GM04504 (cell line): ENCODE measurements around the gene EML2.
"Not testable (repeated sequence)": the region's sequence is repeated elsewhere in the genome, so short reads cannot be mapped to it uniquely, and the experiment has no call there.

Experiments used
- DNase-seq: peaks from one replicate; pipeline ENCODE4 v3.0.0-alpha.2; 2012; ENCODE audit warnings: low read depth

Gene EML2, protein sequence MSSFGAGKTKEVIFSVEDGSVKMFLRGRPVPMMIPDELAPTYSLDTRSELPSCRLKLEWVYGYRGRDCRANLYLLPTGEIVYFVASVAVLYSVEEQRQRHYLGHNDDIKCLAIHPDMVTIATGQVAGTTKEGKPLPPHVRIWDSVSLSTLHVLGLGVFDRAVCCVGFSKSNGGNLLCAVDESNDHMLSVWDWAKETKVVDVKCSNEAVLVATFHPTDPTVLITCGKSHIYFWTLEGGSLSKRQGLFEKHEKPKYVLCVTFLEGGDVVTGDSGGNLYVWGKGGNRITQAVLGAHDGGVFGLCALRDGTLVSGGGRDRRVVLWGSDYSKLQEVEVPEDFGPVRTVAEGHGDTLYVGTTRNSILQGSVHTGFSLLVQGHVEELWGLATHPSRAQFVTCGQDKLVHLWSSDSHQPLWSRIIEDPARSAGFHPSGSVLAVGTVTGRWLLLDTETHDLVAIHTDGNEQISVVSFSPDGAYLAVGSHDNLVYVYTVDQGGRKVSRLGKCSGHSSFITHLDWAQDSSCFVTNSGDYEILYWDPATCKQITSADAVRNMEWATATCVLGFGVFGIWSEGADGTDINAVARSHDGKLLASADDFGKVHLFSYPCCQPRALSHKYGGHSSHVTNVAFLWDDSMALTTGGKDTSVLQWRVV

DNA sequence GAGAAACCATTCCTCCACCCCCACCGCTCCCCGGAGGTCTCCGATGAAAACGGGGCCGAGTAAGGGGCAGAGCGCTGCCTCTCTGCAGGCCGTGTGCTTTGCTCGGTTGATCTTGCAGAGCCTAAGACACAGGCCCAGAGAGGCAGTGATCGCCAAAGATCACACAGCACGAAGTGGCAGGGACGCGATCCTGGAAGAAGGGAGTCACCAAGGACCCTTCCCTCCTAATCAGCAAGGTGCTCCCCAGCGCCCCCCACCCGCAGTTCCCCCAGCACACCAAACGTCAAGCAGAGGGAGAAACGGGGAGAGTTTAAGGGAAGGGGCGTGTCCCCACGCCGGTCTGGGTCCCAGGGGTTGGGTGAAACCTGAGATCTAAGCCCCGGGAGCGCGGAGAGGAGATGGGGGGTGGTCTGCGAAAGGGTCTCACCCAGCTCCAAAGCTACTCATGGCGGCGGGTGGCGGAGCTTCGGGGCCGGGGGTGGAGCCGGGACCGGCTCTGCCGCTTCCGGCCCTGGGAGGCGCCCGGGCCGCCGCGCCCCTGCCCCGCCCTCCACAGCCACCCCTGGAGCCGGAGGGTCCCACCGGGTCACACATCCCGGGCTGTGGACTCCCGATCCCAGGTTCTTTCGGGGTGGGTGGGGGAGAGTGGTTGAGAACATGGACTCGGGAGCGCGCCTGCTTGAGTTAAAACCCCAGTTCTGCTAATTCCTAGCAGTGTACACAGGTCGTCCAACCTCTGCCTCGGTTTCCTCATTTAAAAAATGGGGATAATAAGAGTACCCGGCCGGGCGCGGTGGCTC is at the start of gene EML2:
TSS of gene EML2 (minus strand) at position 468 of the 800 bp plus-strand sequence. CDS start at position 447, 21 bp downstream.
- no peak for DNase-seq

- DNase-seq = no peak
These were observed 48.4 kb upstream of the EML2 start for GRCh38 chr19:45687599-45687998.

DNA sequence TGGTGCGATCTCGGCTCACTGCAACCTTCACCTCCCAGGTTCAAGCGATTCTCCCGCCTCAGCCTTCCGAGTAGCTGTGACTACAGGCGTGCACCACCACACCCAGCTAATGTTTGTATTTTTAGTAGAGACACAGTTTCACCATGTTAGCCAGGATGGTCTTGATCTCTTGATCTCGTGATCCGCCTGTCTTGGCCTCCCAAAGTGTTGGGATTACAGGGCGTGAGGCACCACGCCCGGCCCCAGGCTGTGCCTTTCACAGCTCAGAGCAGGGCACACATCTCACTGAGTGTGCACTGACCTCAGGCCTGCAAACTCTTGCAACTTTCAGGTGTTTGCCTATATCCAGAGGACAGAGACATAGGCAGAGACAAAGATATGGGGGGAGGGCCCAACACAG is 45.8 kb upstream of the EML2 start:
- DNase-seq = not testable (repeated sequence)

GRCh38 chr19:45682908-45683307 is 43.7 kb upstream of the EML2 start:
- DNase-seq = no peak

- DNase-seq = no peak
These were observed 42.9 kb upstream of the EML2 start for GRCh38 chr19:45682117-45682516.

DNA sequence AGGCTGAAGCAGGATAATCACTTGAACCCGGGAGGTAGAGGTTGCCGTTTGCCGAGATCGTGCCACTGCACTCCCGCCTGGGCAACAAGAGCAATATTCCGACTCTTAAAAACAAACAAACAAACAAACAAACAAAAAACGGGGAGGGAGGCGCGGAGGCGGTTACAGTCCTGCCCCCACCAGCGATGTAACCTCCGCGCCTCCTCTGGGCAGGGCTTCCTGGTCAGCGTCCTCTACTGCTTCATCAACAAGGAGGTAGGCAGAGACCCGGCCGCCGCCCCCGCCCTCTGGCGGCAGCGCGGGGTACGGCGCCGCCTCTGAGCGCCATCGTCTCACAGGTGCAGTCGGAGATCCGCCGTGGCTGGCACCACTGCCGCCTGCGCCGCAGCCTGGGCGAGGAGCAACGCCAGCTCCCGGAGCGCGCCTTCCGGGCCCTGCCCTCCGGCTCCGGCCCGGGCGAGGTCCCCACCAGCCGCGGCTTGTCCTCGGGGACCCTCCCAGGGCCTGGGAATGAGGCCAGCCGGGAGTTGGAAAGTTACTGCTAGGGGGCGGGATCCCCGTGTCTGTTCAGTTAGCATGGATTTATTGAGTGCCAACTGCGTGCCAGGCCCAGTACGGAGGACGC is 42.3 kb upstream of the EML2 start:
- DNase-seq = peak; percentile 58

- no peak for DNase-seq
These were observed 38.4 kb upstream of the EML2 start for GRCh38 chr19:45677351-45678230.

- DNase-seq = no peak
These were observed 37.7 kb upstream of the EML2 start for GRCh38 chr19:45676851-45677263.

GRCh38 chr19:45674946-45675345 is 35.7 kb upstream of the EML2 start:
- DNase-seq = no peak

DNA sequence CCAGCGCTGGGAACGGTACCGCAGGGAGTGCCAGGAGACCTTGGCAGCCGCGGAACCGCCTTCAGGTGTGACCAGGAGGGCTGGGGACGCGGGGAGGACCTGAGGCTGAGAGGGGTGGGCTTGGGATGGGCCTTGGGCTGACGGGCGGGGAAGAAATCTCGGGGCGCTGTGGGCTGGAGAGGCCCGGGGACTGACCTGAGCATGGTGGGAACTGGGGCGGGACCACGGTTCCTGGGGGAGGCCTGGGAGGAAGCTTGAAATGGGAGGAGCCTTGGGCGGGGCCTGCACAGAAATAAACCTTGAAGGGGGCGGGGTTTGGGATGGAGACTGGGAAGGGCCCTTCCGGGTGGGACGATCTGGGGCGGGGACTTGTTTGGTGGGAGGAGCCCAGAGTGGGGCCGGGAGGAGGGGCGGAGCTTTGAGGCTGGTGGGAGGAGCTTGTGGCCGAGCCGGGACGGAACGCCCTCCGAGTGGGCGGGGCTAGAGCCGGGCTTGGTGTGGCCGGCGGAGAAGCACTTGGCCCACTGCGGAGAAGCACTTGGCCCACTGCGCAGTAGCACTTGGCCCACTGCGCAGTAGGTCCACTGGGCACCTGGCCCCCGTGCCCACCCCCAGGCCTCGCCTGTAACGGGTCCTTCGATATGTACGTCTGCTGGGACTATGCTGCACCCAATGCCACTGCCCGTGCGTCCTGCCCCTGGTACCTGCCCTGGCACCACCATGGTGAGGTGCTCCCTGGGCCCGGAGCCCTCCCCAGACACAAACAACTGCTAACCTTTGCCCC is 31.7 kb upstream of the EML2 start:
- no peak for DNase-seq

GRCh38 chr19:45668342-45668871 is 29.2 kb upstream of the EML2 start:
- no peak for DNase-seq

DNA sequence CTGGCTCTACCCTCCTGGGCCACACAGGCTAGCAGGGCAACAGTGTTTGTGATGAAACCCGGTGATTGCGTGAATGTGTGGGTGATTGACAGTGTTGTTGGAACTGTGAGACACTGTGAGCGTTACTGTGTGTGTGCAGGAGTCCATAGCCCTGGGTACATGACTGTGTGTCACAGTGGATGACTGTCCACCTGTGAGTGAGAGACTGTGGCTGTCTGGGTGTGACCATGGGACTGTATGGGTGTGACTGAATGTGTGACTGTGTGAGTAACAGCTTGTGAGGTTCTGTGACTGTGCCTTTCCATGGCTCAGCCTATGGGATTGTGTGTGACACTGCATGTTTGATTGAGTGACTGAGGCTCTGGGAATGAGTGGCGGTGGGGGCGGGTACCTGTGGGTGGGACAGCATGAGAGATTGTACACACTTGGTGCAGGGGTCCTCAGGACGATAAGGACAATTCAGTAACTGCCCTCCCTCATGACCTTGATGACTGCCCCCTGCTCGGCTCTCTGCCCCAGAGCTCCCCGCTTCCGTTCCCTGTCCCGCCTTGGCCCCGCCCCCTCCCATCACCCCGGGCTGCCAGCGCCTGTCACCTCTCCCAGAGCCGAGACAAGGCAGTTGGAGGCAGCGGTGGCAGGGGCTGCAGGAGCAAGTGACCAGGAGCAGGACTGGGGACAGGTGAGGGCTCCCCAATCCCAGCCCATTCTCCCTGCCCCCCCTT is 28.6 kb upstream of the EML2 start, which contains the start of gene GIPR:
TSS of gene GIPR (plus strand) at position 602 of the 722 bp plus-strand sequence. CDS start 1,300 bp downstream, outside the sequence.
- no peak for DNase-seq

GRCh38 chr19:45664575-45664974 is 25.4 kb upstream of the EML2 start:
- DNase-seq = no peak

DNA sequence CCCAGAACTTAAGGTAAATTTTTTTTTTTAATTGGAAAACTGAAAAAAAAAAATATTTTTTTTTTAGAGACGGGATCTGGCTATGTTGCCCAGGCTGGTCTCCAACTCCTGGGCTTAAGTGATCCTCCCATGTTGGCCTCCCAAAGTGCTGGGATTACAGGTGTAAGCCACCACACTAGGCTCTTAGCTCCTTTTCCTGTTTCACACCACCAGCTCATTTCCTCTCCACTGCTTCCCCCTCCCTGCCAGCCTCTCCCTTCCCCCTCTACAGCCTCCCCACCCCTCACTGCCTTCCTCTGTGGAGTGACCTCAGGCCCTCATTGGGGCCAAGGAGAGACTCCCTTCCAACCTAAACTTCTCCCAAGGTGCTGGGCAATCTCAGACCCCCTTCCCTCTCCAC is 24.6 kb upstream of the EML2 start:
- no peak for DNase-seq

DNA sequence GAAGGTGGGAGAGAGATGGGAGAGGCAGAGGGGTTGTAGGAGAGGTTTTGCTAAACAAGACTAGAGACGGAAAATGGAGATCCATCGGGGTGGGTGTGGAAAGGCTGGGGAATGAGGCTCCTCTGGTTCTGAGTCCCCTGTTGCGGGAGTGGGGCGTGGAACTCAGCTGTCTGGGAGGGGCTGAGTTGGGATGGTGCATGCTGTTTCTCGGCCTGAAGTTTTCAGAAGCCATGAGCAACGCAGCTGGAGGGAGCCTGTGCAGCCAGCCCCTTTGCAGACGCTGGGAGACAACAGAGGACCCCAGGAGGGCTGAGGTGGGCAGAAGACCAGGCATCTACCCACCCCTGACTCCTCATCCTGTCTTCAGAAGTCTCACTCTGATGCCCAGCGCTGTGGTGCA is 21.4 kb upstream of the EML2 start:
- no peak for DNase-seq

DNA sequence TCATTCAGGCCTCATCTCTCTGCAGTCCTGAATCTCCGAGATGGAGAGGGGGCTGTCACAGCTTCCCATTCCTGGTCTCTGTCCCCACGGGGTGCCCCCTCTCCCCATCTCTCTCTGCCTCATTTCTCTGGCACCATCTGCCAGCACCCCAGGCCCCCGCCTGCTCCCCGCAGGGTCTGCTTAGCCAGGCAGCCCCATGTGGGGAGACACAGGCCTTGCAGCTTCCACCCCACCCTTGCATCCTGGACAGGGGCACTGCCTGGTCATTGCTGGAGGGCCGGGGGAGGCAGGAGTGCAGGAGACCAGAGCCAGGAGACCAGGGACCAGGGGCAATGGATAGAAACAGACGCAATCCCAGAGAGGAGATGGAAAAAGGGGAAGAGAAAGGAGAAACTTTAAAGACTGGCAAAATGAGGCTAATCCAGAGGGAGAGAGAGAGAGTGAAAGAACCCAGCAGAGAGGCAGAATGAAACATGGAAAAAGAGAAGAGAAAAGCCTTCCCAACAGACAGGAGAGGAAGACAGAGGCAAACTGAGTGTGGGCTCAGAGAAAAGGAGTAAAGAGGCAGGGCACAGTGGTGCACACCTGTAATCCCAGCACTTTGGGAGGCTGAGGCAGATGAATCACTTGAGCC is 20.0 kb upstream of the EML2 start:
- DNase-seq = no peak

GRCh38 chr19:45657520-45658167 is 18.4 kb upstream of the EML2 start:
- no peak for DNase-seq

DNA sequence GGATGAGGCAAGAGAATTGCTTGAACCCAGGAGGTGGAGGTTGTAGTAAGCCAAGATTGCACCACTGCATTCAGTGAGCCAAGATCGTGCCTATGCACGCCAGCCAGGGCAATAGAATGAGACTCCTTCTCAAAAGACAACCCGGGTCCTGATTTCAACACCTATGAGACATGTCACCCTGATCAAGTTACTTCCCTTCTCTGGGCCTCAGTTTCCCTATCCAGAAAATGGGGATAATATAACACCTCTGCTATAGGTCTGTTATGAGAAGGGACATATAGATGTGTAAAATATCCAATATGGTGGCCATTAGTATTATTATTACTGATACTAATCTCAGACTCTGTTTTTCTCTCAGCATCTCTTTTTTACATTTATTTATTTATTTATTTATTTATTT is 15.9 kb upstream of the EML2 start:
- DNase-seq = no peak
